Measurements from ENCODE around the gene DROSHA.
A peak's percentile ranks its signal among the peaks of the same experiment; 100 is the strongest.
"Not testable (repeated sequence)": the region's sequence is repeated elsewhere in the genome, so short reads cannot be mapped to it uniquely, and the experiment has no call there.

Gene DROSHA

GRCh38 chr5:31378136-31378535 is 153.8 kb downstream of the DROSHA start:
- DNase-seq = no peak

- no peak for DNase-seq
Measured at GRCh38 chr5:31377274-31377946, 154.5 kb downstream of the DROSHA start.

GRCh38 chr5:31375999-31376720 is 155.7 kb downstream of the DROSHA start:
- no peak for DNase-seq

GRCh38 chr5:31372124-31372523 is 159.8 kb downstream of the DROSHA start:
- no peak for DNase-seq

- DNase-seq = no peak
Measured at GRCh38 chr5:31366941-31367340, 165.0 kb downstream of the DROSHA start.

- no peak for DNase-seq
Measured at GRCh38 chr5:31365776-31366175, 166.1 kb downstream of the DROSHA start.

GRCh38 chr5:31364881-31365636 is 166.8 kb downstream of the DROSHA start:
- DNase-seq = no peak

- no peak for DNase-seq
Measured at GRCh38 chr5:31362931-31363568, 168.8 kb downstream of the DROSHA start.

GRCh38 chr5:31362529-31362900 is 169.4 kb downstream of the DROSHA start:
- no peak for DNase-seq

GRCh38 chr5:31361704-31362528 is 170.0 kb downstream of the DROSHA start:
- not testable (repeated sequence) for DNase-seq

GRCh38 chr5:31361234-31361633 is 170.7 kb downstream of the DROSHA start:
- DNase-seq = no peak

- DNase-seq = no peak
Measured at GRCh38 chr5:31359839-31360238, 172.1 kb downstream of the DROSHA start.

- DNase-seq = no peak
Measured at GRCh38 chr5:31357038-31357437, 174.9 kb downstream of the DROSHA start.

- DNase-seq = peak; percentile 25
Measured at GRCh38 chr5:31355337-31355736, 176.6 kb downstream of the DROSHA start.

All from hematopoietic multipotent progenitor cell treated with erythropoietin and hydrocortisone succinate and interleukin-3 and kit ligand, for 4 days (in vitro differentiated cells).